Brain microvascular endothelial cell (primary cell): ENCODE data around the gene SHC1.
A peak's percentile ranks its signal among the peaks of the same experiment; 100 is the strongest.

Experiments used
- DNase-seq: peaks from one replicate; pipeline ENCODE4 v3.0.0-alpha.2; 2020
- H3K27ac ChIP-seq: fragments of 250-450 bp; sonication (Bioruptor Pico); 2 replicates; pipeline ENCODE4 v1.5.1; 2020; ENCODE audit warnings: mild to moderate bottlenecking, moderate library complexity
- H3K27me3 ChIP-seq: fragments of 250-450 bp; sonication (Bioruptor Pico); replicated peaks from 2 replicates; pipeline ENCODE4 v1.5.1; 2020; ENCODE audit warnings: mild to moderate bottlenecking
- H3K36me3 ChIP-seq: fragments of 250-450 bp; sonication (Bioruptor Pico); replicated peaks from 2 replicates; pipeline ENCODE4 v1.5.1; 2020; ENCODE audit warnings: mild to moderate bottlenecking
- H3K4me3 ChIP-seq: 2 replicates; pipeline ENCODE4 v1.5.1; 2011; ENCODE audit warnings: low read depth, mild to moderate bottlenecking, control low read depth, low read length, moderate library complexity
- CTCF ChIP-seq: IDR thresholded peaks from 2 replicates; pipeline ENCODE4 v1.5.1; 2011; ENCODE audit warnings: low read depth, mild to moderate bottlenecking, moderate library complexity, low read length, control low read depth, inconsistent platforms; ENCODE audit errors: missing control alignments
- in situ Hi-C: cut with HindIII; loops from 2 replicates; pipeline ENCODE4 v1.10.0; 2017; ENCODE audit warnings: low sequenced_read_pairs, low pct_ligation_motif_present

SHC1 gene

GRCh38 chr1:154940651-154941194 is 29.8 kb downstream of the SHC1 start:
- Histone ChIP-seq H3K36me3 (no peaks in the 10 kb centered on the region), H3K4me3 (no peak overlapping the region), H3K27ac (no peak overlapping the region), H3K27me3 (no peaks in the 10 kb centered on the region)
- in situ Hi-C loops: no loop called here
- no peak for DNase-seq
- no peak for TF ChIP-seq CTCF

GRCh38 chr1:154940213-154940560 is 30.4 kb downstream of the SHC1 start:
- Histone ChIP-seq H3K4me3 (no peak overlapping the region), H3K36me3 (no peaks in the 10 kb centered on the region), H3K27me3 (no peaks in the 10 kb centered on the region), H3K27ac (no peak overlapping the region)
- no peak for DNase-seq
- TF ChIP-seq CTCF: no peak
- in situ Hi-C loops: no loop called here

GRCh38 chr1:154938604-154939399 is 31.7 kb downstream of the SHC1 start:
- Histone ChIP-seq H3K4me3 (no peak overlapping the region), H3K36me3 (no peaks in the 10 kb centered on the region), H3K27me3 (no peaks in the 10 kb centered on the region), H3K27ac (no peak overlapping the region)
- no peak for DNase-seq
- in situ Hi-C loops: no loop called here
- no peak for TF ChIP-seq CTCF

GRCh38 chr1:154937988-154938386 is 32.6 kb downstream of the SHC1 start:
- no peak for DNase-seq
- H3K36me3 ChIP-seq: no peaks in the 10 kb centered on the region
- H3K27ac ChIP-seq: peak overlapping the region; percentile 100
- H3K4me3 ChIP-seq: peak overlapping the region; percentile 80
- no peaks in the 10 kb centered on the region for H3K27me3 ChIP-seq
- no peak for TF ChIP-seq CTCF
- in situ Hi-C loops: no loop called here

GRCh38 chr1:154937085-154937987 is 33.2 kb downstream of the SHC1 start:
- H3K4me3 ChIP-seq: peak overlapping the region; percentile 80
- no peaks in the 10 kb centered on the region for H3K36me3 ChIP-seq
- no peaks in the 10 kb centered on the region for H3K27me3 ChIP-seq
- H3K27ac ChIP-seq: peak overlapping the region; percentile 100
- TF ChIP-seq CTCF: peak; percentile 23
- peak; percentile 88 for DNase-seq
- in situ Hi-C loops: no loop called here
